Gastrocnemius medialis (tissue), 4 donors: ENCODE data around the gene HIC2.

Experiments used
- CTCF ChIP-seq, 5 experiments: fragments of 450-650 bp in 3 of 5; fragments of 200-600 bp in 2 of 5; sonication (generic) in 2 of 5; IDR thresholded peaks in 4 of 5; conservative IDR thresholded peaks in 1 of 5; 1 replicate in 4 of 5; 2 replicates in 1 of 5; pipeline ENCODE4 v1.5.1; 2016 to 2019; ENCODE audit warnings: antibody characterized with exemption in 5 of 5, mild to moderate bottlenecking in 3 of 5, moderate library complexity in 3 of 5
- POLR2A ChIP-seq, 2 donors: fragments of 450-650 bp; IDR thresholded peaks; one replicate each; pipeline ENCODE4 v1.6.1; 2017; ENCODE audit warnings: antibody characterized with exemption in 2 of 2, mild to moderate bottlenecking in 2 of 2, moderate library complexity in 2 of 2

GRCh38 chr22:21445437-21446127, 28.4 kb downstream of the HIC2 start:
- no peak for TF ChIP-seq CTCF (IDR thresholded peaks at IDR 0.05 in 4 of 5, conservative IDR thresholded peaks at IDR 0.05 in 1 of 5)
- TF ChIP-seq POLR2A (IDR thresholded peaks at IDR 0.05): no peak
